Esophagus squamous epithelium (tissue), 5 donors: Measurements from ENCODE around the gene TRPC5OS. TPM values are rescaled to one million over a fixed set of nuclear protein-coding genes. Genes with fewer than 3 reads are reported as not detected.

Source experiments
- DNase-seq: peaks from one replicate; lab custom pipeline; 2025; lab: John Stamatoyannopoulos, UW
- H3K27ac ChIP-seq, 4 donors: fragments of 200-600 bp; sonication (generic); one replicate each; pipeline ENCODE4 v1.5.1; 2016 to 2019; ENCODE audit warnings: mild to moderate bottlenecking in 1 of 4
- H3K27me3 ChIP-seq, 4 donors: fragments of 200-600 bp; sonication (generic); 1 replicate in 3 of 4; 2 replicates in 1 of 4; pipeline versions ENCODE4 v1.5.1 to v1.6.0; 2017 to 2021; ENCODE audit warnings: antibody characterized with exemption in 1 of 4
- H3K36me3 ChIP-seq, 3 donors: fragments of 200-600 bp; sonication (generic); one replicate each; pipeline ENCODE4 v1.5.1; 2016 to 2019
- H3K4me1 ChIP-seq, 3 donors: fragments of 200-600 bp; sonication (generic); one replicate each; pipeline ENCODE4 v1.5.1; 2017 to 2019
- H3K4me3 ChIP-seq, 4 donors: fragments of 200-600 bp; sonication (generic); 1 replicate in 3 of 4; 2 replicates in 1 of 4; pipeline ENCODE4 v1.5.1; 2016 to 2019; ENCODE audit warnings: mild to moderate bottlenecking in 2 of 4, moderate library complexity in 1 of 4
- H3K9me3 ChIP-seq, 3 donors: fragments of 200-600 bp; sonication (generic); one replicate each; pipeline ENCODE4 v1.5.1; 2016 to 2019
- POLR2A ChIP-seq, 4 donors: fragments of 450-650 bp; IDR thresholded peaks; one replicate each; pipeline ENCODE4 v1.6.1; 2017; ENCODE audit warnings: antibody characterized with exemption in 4 of 4, mild to moderate bottlenecking in 4 of 4, moderate library complexity in 3 of 4
- WGBS, 2 donors: methylation state at CpG; one replicate each; pipeline ENCODE4 v1.1.5; 2018; 5-methylcytosine and 5-hydroxymethylcytosine counted together
- intact Hi-C: fragments of 100-400 bp; cut with DNase I; formaldehyde crosslinking; loops from one replicate; pipeline ENCODE4 v1.15.0; 2022
- total RNA-seq, 4 donors: library from RNA; depleted of rRNA; stranded (reverse); fragments of >200 nt; gene quantifications; one replicate each; pipeline ENCODE4 v1.1.0, GENCODE V29; 2016
- TF ChIP-seq, protein P1 (sequence below), 6 experiments: fragments of 450-650 bp in 4 of 6; fragments of 200-600 bp in 2 of 6; sonication (generic) in 2 of 6; IDR thresholded peaks; one replicate each; pipeline ENCODE4 v1.5.1; 2016 to 2019; ENCODE audit warnings: antibody characterized with exemption in 6 of 6, mild to moderate bottlenecking in 4 of 6, moderate library complexity in 4 of 6
- donor health status: DM: yes; HTN: yes; CAD: no.

TRPC5OS gene
- total RNA-seq, 4 donors from 2014 or later, result not detected

DNA sequence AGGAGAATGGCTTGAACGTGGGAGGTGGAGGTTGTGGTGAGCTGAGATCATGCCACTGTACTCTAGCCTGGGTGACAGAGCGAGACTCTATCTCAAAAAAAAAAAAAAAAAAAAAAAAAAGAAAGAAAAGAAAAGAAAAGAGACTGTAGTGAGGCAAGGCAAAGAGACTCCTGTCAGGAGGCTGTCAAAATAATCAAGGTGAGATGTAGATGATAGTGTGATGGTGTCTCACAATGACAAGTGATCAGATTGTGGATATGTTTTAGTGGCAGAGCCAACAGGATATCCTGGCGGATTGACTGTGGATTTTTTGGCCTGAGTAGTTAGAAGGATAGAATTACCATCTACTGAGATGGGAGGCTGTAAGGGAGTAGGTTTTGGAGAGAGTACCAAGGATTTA lies 12.6 kb downstream of the TRPC5OS start:
- Histone ChIP-seq H3K4me1 (no peaks in the 10 kb centered on the region), H3K27me3 (peaks cover 0 to 4% (median 0%) of the 10 kb centered on the region in 4 donors), H3K36me3 (no peaks in the 10 kb centered on the region), H3K9me3 (no peaks in the 10 kb centered on the region), H3K27ac (no peak overlapping the region), H3K4me3 (no peak overlapping the region)
- intact Hi-C loops, result no loop called here
- 55 to 73% methylated on average over 1 to 3 of the region's 3 CpGs for WGBS, 2 donors
- DNase-seq, result no peak
- TF ChIP-seq, protein P1, sequence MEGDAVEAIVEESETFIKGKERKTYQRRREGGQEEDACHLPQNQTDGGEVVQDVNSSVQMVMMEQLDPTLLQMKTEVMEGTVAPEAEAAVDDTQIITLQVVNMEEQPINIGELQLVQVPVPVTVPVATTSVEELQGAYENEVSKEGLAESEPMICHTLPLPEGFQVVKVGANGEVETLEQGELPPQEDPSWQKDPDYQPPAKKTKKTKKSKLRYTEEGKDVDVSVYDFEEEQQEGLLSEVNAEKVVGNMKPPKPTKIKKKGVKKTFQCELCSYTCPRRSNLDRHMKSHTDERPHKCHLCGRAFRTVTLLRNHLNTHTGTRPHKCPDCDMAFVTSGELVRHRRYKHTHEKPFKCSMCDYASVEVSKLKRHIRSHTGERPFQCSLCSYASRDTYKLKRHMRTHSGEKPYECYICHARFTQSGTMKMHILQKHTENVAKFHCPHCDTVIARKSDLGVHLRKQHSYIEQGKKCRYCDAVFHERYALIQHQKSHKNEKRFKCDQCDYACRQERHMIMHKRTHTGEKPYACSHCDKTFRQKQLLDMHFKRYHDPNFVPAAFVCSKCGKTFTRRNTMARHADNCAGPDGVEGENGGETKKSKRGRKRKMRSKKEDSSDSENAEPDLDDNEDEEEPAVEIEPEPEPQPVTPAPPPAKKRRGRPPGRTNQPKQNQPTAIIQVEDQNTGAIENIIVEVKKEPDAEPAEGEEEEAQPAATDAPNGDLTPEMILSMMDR (IDR thresholded peaks at IDR 0.05), result no peak
- TF ChIP-seq POLR2A (IDR thresholded peaks at IDR 0.05), result no peak

DNA sequence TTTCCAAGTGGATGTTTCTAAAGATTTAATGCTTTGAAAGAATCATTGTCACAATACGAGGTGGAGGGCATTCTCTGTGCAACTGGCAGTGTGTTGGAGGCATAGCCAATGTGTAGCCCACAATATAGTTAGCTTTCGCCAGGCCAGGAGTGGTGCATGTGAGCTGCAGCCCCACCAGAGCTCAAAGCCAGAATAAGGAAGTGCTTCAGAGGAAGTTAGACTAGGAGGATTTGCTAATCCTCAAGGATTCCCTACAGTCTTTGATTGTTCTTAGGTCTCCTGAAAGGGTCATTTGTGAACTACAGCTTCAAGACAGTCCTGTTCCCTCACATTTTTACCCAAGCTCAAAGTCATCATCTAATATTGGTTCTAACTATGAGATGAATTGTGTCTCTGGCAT lies 16.4 kb downstream of the TRPC5OS start:
- H3K27ac ChIP-seq, result no peak overlapping the region
- TF ChIP-seq, protein P1 (IDR thresholded peaks at IDR 0.05), result no peak
- no peak for TF ChIP-seq POLR2A (IDR thresholded peaks at IDR 0.05)
- H3K4me1 ChIP-seq, result no peaks in the 10 kb centered on the region
- DNase-seq, result no peak
- no peak overlapping the region for H3K4me3 ChIP-seq
- WGBS, 2 donors, result 67 to 100% methylated on average over 1 to 2 of the region's 2 CpGs
- H3K9me3 ChIP-seq, result no peaks in the 10 kb centered on the region
- H3K27me3 ChIP-seq, result peaks cover 0 to 4% (median 0%) of the 10 kb centered on the region in 4 donors
- intact Hi-C loops, result no loop called here
- no peaks in the 10 kb centered on the region for H3K36me3 ChIP-seq

- no peaks in the 10 kb centered on the region for H3K9me3 ChIP-seq
- H3K27ac ChIP-seq, result no peak overlapping the region
- no peak for TF ChIP-seq POLR2A (IDR thresholded peaks at IDR 0.05)
- TF ChIP-seq, protein P1 (IDR thresholded peaks at IDR 0.05), result no peak
- no peak for DNase-seq
- H3K4me1 ChIP-seq, result no peaks in the 10 kb centered on the region
- H3K36me3 ChIP-seq, result no peaks in the 10 kb centered on the region
- H3K4me3 ChIP-seq, result no peak overlapping the region
- WGBS, 2 donors, result 64 to 69% methylated on average over 3 to 7 of the region's 7 CpGs
- H3K27me3 ChIP-seq, result no peaks in the 10 kb centered on the region
- intact Hi-C loops, result no loop called here
Measured at GRCh38 chrX:111896148-111896547, 20.2 kb downstream of the TRPC5OS start.

DNA sequence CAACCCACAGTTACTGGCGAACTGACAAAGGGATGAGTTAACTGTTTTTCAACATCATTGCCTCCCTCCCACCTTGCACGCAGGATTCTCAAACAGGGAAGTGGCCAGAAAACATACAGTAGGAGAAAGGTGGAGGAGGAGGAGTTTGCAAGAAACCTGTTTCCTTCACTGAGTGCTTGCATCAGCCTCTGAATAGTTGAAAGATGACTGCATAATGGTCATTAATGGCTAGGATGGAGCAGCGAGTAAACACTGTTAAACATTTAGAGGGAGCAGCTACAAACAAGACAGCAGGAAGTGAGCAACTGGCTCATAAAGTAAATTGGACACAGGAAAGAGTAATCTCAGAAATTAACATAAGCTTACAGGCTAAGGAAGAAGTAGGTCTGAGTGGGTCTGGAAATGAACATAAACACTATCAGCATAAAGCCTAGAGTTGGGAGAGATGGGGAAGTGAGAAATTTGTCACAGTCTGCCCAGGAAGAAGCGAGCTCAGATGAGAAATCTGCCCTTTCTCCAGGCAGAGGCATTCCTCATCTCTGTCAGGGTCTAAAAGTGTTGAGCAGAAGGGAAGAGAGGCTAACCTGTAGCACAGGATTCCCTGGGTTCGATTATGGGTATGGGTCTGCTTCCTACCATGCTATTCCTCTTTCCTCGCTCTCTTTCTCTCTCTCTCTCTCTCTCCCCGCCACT lies 38.6 kb downstream of the TRPC5OS start:
- Histone ChIP-seq H3K4me1 (no peaks in the 10 kb centered on the region), H3K36me3 (no peaks in the 10 kb centered on the region), H3K27me3 (peaks cover 0 to 3% (median 0%) of the 10 kb centered on the region in 4 donors), H3K27ac (no peak overlapping the region), H3K9me3 (no peaks in the 10 kb centered on the region), H3K4me3 (no peak overlapping the region)
- DNase-seq, result no peak
- WGBS, 2 donors, result 48 to 61% methylated on average over 6 to 7 of the region's 7 CpGs
- TF ChIP-seq, protein P1 (IDR thresholded peaks at IDR 0.05), result no peak
- TF ChIP-seq POLR2A (IDR thresholded peaks at IDR 0.05), result no peak
- intact Hi-C loops, result no loop called here

DNA sequence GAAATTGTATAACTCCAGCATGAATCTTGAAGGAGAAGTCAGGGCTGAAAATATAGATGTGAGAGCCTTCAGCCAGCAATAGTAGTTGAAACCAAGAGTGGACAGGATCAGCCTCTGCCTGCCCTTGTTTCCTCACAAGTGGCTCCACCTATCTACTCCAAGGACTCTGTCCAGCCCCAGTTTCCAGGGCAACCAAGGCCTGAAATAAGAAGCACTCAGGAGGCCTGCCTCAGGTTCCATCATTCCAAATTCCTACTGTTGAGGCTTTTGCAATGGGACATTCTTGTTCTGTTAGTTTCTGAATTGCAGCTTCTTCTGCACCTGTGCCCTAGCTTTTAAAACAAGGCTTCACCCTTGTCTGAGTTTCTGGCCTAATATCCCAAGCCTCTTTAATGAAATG lies 41.6 kb downstream of the TRPC5OS start:
- H3K27me3 ChIP-seq, result peaks cover 0 to 3% (median 0%) of the 10 kb centered on the region in 4 donors
- H3K36me3 ChIP-seq, result no peaks in the 10 kb centered on the region
- intact Hi-C loops, result no loop called here
- no peaks in the 10 kb centered on the region for H3K9me3 ChIP-seq
- DNase-seq, result no peak
- no peak overlapping the region for H3K4me3 ChIP-seq
- no peak for TF ChIP-seq POLR2A (IDR thresholded peaks at IDR 0.05)
- TF ChIP-seq, protein P1 (IDR thresholded peaks at IDR 0.05), result no peak
- H3K4me1 ChIP-seq, result no peaks in the 10 kb centered on the region
- no peak overlapping the region for H3K27ac ChIP-seq
